SW 1271 (cell line): ENCODE results near the gene ZNF292.
"Not testable (repeated sequence)": the region's sequence is repeated elsewhere in the genome, so short reads cannot be mapped to it uniquely, and the experiment has no call there.

Experiments used
- DNase-seq, 2 experiments: peaks; one replicate each; lab custom pipeline; 2025; lab: John Stamatoyannopoulos, UW

Gene ZNF292

DNA sequence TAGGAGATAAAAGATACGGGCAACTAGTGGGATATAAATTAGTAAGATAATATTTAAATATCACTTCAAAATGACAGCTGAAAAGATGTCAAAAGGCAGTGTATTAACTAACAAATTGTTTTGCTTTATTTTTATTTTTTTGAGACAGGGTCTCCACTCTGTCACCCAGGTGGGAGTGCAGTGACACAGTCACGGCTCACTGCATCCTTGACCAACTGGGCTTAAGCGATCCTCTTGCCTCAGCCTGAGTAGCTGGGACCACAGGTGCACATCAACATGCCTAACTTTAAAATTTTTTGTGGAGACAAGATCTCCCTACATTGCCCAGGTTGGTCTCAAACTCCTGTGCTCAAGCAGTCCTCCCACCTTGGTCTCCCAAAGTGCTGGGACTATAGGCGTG is 5.9 kb downstream of the ZNF292 start:
- no peak for DNase-seq

GRCh38 chr6:87164004-87164403 is 8.6 kb downstream of the ZNF292 start:
- DNase-seq: no peak

DNA sequence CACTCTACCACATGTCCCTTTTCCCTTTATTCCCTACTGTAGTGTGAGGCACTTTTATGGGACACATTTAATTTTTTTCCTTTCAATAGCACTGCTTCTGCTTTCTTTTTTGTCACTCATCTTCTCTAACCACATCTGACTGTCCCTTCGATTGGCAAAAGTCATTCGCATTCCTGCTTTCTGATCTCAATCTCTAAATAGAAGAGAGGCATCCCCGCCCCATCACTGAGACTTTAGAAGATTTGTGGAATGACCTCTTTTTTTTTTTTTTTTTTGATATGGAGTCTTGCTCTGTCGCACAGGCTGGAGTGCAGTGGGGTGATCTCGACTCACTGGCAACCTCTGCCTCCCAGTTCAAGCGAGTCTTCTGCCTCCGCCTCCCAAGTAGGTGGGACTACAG is 9.1 kb downstream of the ZNF292 start:
- DNase-seq: no peak

DNA sequence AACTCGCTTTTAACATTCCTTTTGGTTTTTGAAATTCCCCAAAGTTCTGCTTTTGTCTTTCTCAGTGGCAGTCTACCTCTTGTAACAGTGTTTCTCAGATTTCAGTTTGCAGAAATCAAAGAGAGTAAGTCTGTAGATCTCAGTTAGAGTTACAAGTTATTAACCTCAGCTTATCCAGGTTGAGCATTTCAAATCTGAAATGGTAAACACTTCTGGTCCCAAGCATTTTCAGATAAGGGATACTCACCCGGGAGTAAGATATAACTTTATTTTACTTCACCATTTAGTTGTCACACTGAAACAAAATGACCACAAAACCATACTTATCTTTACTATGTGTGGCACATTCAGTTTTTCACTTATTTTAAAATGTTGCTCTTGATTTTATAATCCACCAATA is 9.8 kb downstream of the ZNF292 start:
- DNase-seq: no peak

DNA sequence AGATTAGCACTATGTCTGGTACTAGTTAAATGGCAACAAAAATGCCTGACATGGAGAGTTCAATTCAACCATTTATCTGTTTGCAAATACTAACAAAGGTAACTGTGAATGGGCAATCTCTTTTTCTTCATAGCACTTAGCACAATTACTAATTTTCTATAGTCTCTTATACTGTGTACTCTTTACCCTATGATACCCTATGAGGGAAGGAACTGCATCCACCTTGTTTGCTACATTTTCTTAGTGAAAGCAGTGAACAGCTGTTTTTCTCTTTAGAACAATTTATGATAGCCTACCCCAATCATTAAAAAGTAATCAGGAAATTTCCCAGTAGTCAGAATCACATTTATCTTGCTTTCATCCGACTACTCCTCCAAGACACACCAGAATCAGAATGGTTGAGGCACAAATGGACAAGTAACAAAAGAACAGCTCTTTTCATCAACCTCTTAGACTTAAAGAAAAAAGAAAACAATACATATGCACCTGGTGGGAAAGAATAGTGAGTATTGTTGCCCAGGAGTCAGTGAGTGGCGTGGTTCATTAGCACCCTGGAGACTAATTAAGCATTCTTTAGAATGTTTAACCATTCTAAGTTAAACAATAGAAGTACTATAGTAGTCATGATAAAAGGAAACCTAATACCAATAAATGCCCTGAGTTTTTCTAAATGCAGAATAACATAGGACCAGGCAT is 16.7 kb downstream of the ZNF292 start:
- DNase-seq: no peak

GRCh38 chr6:87174078-87174579 is 18.8 kb downstream of the ZNF292 start:
- DNase-seq: no peak

- no peak for DNase-seq
These were observed 21.1 kb downstream of the ZNF292 start for GRCh38 chr6:87176493-87176892.

DNA sequence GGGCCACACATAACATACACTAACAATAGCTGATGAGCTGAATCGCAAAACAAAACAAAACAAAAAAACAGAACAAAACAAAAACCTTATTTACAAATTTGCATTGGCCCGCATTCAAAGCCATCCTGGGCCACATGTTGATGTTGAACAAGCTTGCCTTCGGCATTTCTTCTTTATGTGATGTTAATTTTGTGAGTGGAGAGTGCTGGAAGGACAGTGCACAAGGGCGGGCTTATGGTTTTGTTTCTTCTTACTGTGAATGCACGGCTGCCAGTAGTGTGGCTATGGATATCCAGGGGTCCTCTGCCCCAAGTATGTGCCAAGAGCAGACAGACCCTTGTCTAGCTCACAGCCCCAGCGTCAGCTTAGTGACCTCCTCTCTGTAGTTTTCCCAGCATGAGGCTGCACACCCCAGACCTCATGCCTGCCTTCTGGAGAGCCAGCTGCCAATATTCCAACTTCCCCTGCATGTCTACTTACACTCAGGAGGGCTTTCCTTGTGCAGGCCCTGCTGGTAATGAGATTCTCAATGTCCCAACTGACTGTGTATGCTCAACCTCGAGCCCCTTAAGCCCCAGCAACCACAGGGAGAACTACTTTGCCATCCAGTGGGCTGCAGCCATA is 24.9 kb downstream of the ZNF292 start:
- DNase-seq: no peak

DNA sequence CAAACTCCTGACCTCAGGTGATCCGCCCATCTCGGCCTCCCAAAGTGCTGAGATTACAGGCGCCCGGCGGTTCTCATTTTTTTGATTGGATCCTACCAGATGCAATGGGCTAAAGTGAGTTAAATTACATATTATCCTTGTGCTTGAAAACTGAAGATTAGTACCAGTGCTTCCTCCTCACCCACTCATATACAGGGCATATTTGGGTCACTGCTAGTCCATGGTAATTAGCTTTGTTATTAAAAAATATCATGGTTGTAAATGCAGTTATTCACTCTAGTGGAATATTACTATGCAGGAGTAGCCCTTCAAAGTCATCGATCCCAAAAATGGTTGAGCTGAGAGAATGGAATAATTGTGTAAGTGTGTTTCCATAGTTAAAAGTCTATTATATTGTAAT is 26.5 kb downstream of the ZNF292 start:
- DNase-seq: no peak

- DNase-seq: no peak
These were observed 27.0 kb downstream of the ZNF292 start for GRCh38 chr6:87182321-87182720.

- no peak for DNase-seq
These were observed 27.6 kb downstream of the ZNF292 start for GRCh38 chr6:87182940-87183339.

DNA sequence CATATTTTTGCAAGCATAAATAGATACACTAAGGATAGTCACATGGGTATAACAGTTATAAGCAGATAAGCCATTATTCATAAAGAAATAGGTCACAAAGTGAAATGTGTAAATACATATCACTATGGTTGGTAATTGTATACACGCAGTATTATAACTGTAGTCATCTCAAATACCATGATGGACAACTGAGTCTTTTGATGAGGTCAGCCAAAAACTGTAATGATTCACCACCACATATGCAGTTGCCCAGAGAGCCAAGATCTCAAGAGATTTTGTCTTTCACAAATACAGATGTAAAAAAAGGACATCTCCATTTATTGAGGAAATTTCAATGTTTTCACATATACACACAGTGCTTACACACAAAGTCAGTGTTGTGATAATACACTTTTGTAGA is 28.3 kb downstream of the ZNF292 start:
- no peak for DNase-seq

DNA sequence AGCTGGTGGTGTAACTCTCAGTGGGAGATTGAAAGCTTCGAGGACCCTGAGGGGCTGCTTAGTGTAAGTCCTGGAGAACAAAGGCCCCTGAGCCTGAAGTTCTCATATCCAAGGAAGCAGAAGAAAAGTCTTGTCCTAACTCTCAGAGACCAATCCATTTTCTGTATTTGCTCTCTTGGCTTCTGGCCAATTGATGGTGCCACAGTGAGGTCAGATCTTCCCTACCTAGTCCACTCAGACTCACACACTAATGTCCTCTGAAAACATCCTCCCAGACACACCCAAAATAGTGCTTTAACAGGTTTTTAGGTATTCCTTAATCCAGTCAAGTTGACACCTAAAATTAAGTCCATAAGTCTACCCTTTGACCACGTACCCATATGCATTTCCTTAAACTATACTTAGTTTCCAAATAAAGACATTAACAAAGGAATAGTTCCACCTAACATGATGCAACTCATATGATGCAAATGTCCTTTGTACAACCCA is 29.4 kb downstream of the ZNF292 start:
- DNase-seq: no peak

DNA sequence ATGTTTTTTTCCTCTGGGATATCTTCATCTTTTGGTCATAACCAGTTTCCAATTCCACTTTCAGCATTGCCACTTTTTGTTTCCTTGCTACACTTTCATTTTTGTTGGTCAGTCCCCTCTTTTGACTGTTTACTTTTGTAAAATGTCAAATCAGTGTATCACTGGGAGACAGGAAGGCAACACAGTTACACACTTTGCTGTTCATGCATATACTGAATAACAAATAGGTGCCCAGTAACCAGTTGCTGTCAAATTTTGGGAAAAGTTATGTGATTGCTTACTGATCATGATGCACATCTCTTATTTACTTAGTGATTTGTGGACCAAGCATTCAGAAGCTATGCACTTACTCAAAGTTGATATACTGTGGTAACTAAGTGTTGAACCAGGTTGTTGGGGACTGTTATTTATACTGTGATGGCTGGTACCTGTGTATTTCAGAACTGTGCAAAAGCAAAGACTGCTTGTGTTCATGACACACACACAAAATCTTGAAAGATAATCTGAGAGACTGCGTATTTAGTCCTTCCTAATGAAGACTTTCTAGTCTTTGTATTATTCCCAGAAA is 41.0 kb downstream of the ZNF292 start:
- no peak for DNase-seq

- DNase-seq: no peak
These were observed 42.2 kb downstream of the ZNF292 start for GRCh38 chr6:87197547-87197946.

GRCh38 chr6:87198022-87198810 is 42.9 kb downstream of the ZNF292 start:
- not testable (repeated sequence) for DNase-seq

GRCh38 chr6:87199787-87200186 is 44.4 kb downstream of the ZNF292 start:
- DNase-seq: no peak

DNA sequence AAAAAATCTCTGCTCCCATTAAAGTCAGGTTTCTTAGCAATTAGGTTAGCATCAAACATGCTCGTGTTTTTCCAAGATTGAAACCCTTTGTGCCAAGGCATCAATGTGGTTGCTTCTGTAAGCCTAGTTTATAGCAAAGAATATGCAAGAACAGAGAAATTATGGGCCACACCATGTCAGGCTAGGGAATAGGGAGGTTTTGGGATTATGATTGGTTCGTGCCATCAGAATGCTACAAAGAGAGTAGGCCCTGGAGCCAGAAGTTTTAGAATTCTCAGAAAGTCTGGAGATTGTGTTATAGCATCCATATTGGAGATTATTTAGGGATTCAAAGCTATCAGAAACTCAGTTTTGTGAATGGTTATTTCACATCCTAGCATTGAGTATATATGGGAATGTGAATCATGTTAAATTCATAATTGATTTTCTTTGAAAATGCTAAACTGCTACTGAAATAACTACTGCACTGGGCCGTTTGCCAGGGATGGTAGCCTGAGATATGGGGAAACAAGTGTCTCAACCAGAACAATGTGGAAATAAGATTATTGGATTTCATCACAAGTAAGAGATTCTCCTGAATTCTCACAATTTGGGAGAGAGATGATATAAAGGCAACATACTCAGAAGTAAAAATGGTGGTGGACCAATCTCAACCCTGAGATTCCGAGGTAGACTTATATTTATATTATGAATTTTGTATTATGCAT is 45.3 kb downstream of the ZNF292 start:
- DNase-seq: no peak

DNA sequence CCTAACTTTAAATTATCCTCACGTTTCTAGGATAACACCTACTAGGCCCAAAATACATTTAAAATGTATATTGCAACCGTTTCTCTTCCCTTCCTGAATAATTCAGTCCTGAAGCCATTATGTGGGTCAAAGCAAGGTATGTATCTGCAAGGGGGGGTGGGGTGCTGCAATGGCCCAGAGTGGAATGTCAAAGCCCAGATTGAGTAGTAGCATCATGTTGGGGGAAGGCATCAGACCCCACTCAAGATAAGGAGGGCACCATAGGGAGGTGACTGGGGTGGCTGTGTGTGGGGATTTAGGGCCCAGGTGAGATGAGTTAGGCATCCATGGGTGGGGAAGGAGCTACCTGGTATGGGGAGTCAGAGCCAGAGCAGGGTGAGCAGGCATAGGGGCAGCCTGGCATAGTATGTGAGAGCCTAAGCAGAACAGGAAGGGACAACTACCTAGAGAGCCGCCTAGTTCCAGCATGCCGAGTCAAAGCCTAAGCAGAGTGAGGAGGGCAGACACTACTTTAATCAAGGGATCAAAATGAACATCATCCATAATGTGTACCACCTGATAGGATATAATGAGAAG is 48.2 kb downstream of the ZNF292 start:
- no peak for DNase-seq

GRCh38 chr6:87209812-87210211 is 54.4 kb downstream of the ZNF292 start:
- no peak for DNase-seq

DNA sequence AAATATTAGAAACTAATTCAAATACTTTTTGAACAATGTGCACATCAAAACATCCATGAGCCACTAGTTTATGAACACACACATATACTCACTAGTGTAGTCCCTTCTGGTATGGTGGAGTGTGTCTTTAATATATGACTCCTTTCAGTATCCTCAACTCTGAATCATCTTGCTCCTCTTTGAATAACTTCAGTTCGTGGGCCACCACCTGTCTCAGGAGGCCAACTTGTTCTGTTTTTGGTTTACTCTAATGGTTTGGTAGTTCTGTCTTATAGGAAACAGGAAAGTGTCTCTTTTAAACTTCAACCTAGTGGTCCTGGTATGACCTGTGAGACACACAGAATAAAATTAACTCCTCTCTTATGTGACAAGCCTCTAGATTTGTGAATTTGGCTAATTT is 55.6 kb downstream of the ZNF292 start:
- DNase-seq: no peak
